Fibroblast of the aortic adventitia (primary cell): ENCODE measurements around the gene U2AF2. TPM values are rescaled to one million over a fixed set of nuclear protein-coding genes. Genes with fewer than 3 reads are reported as not detected.

Experiments used
- DNase-seq: peaks from one replicate; pipeline ENCODE4 v3.0.0-alpha.2; 2010; ENCODE audit warnings: low read depth
- H3K4me3 ChIP-seq: 2 replicates; pipeline ENCODE4 v1.5.1; 2011; ENCODE audit warnings: low read depth, mild to moderate bottlenecking, control low read depth, low read length, moderate library complexity
- total RNA-seq: library from RNA; depleted of rRNA; stranded (reverse); fragments of >200 nt; gene quantifications from 2 replicates; pipeline ENCODE4 v1.2.3, GENCODE V29; 2012; ENCODE audit warnings: low replicate concordance
- TF ChIP-seq, protein P1 (sequence below): IDR thresholded peaks from 2 replicates; pipeline ENCODE4 v1.5.1; 2011; ENCODE audit warnings: mild to moderate bottlenecking, low read length, control low read depth, inconsistent platforms; ENCODE audit not compliant: insufficient read depth

U2AF2 gene
- total RNA-seq, 1 donor: 71.4 TPM

GRCh38 chr19:55695511-55696290, 40.9 kb downstream of the U2AF2 start:
- no peak overlapping the region for H3K4me3 ChIP-seq
- TF ChIP-seq, protein P1, sequence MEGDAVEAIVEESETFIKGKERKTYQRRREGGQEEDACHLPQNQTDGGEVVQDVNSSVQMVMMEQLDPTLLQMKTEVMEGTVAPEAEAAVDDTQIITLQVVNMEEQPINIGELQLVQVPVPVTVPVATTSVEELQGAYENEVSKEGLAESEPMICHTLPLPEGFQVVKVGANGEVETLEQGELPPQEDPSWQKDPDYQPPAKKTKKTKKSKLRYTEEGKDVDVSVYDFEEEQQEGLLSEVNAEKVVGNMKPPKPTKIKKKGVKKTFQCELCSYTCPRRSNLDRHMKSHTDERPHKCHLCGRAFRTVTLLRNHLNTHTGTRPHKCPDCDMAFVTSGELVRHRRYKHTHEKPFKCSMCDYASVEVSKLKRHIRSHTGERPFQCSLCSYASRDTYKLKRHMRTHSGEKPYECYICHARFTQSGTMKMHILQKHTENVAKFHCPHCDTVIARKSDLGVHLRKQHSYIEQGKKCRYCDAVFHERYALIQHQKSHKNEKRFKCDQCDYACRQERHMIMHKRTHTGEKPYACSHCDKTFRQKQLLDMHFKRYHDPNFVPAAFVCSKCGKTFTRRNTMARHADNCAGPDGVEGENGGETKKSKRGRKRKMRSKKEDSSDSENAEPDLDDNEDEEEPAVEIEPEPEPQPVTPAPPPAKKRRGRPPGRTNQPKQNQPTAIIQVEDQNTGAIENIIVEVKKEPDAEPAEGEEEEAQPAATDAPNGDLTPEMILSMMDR: no peak
- no peak for DNase-seq

DNA sequence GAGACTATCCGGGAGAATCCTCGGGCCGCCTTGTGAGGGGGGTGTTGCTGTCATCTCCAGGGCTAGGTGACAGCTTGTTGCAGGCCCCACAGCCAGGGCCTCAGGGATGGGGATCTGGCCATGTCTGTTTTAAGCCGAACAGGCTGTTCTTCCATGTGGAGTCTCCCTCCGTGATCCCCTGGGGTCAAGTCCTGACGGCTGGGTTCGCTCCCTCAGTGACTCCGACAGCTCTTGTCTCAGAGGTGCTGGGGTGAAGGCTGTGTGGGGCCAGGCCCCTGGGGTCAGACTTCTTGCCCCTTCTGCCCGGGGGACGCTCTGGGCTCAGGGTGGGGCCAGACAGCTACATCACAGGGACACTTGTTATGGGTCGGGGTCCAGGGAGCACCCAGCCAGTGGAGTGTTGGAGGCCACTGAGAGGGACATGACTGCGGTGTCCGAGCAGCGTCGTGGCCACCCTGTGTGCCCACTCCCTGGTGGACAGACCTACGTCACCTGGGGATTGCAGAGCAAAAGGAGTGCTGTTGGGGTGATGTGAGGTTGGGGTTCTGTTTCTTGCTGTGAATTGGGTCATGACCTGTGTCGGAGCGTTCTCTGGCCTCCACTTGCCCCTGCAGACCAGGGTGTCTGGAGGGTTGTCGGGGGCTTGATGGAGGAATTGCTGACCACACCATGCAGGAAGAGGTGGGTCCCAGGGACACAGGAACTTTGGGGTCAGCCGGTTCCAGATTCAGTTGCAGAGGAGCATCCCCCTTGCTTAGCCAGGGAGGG, 41.6 kb downstream of the U2AF2 start:
- no peak for DNase-seq
- H3K4me3 ChIP-seq: no peak overlapping the region
- TF ChIP-seq, protein P1: no peak

DNA sequence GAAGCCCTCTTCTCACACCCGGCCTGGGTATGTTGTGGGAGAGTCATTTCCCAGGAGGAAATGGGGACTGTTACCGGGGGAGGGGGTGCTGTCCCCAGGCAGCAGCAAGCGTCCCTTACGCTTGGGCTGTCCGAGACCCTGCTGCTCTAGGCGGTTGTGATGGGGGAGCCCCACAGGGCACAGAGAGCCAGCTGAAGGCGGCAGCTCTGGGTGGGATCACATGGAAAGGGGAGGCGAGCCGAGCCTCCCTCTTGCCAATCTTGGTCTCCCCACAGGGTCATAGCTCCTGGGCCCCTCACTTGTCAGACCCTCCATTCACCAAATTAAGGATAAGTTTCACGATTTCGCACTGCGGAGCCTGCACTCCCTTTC, 42.2 kb downstream of the U2AF2 start:
- no peak overlapping the region for H3K4me3 ChIP-seq
- no peak for DNase-seq
- TF ChIP-seq, protein P1: no peak

DNA sequence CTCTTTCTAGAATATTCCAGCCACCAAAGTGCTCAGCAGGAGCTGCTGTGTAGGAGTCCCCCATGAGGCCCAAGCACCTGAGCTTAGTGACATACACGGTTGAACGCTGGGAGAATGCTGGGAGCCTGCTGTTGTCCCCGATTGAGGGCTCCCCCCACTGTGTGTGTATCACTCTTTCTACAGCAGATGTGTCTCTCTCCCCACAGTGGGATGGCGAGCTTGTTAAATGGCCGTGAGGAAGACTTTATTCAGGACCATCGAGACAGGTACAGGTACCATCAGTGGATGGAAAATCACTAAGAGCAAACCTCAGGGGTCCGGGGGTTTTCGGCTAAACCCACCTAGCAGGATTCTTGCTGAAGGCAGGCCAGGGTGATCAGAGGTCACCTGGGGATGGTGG, 42.9 kb downstream of the U2AF2 start:
- no peak for DNase-seq
- H3K4me3 ChIP-seq: no peak overlapping the region
- TF ChIP-seq, protein P1: no peak

DNA sequence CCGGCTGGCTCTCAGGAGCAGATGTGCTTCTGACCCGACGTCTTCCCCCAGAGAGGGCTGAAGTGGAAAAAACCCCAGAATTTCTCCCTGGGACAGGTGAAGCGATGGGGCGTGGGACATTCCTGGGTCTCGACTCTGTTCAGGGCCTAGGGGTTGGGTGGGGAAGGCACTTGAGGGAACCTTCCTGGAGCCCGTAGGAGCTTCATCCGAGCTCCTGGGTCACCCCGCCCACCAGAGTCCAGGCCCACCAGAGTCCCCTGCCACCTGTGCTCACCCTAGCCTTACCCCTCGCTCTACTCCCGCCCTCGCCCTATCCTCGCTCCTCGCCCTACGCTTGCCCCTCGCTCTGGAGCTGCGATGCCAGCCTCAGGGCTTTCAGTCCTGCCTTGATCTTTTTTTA, 43.4 kb downstream of the U2AF2 start:
- TF ChIP-seq, protein P1: no peak
- no peak overlapping the region for H3K4me3 ChIP-seq
- DNase-seq: no peak

DNA sequence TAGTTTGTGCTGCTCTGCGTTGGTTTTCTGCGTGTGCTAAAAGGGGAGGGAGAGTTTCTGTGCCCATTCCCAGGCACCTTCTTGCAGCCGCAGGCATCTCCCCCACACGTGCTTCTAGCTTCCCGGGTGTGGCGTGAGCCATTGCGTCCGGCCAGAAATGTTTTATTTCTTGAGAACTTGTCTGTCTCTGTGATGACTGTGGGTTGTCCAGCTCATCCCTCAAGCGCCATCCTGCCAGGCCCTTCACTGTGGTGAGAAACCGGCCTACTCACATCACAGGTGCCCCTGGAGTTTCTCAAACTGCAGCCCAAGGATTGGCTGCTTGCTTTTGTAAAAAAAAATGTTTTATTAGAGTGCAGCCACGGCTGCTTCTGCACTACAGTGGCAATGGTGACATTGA, 44.4 kb downstream of the U2AF2 start:
- no peak for DNase-seq
- TF ChIP-seq, protein P1: no peak

More for the DNA sequence above, 44.4 kb downstream of the U2AF2 start:
- no peak overlapping the region for H3K4me3 ChIP-seq
